ENCODE measurements around the gene CLDN10. TPM values are rescaled to one million over a fixed set of nuclear protein-coding genes. Genes with fewer than 3 reads are reported as not detected.

CLDN10 gene
- total and polyA plus RNA-seq, 10 donors, result 0.08 to 0.52 (median 0.10) TPM; not detected in 5

- no peaks in the 10 kb centered on the region for H3K4me1 ChIP-seq
- TF ChIP-seq POLR2A (IDR thresholded peaks at IDR 0.05) (no peak), CTCF (IDR thresholded peaks at IDR 0.05 in 8 of 11, conservative IDR thresholded peaks at IDR 0.05 in 3 of 11) (no peak), POLR2AphosphoS5 (IDR thresholded peaks at IDR 0.05) (no peak)
- no peak for DNase-seq
- peaks cover 0 to 5% (median 0%) of the 10 kb centered on the region in 7 donors for H3K27me3 ChIP-seq (replicated peaks in 1 of 7)
- 62 to 68% (median 67%) methylated on average over 1 of the region's 1 CpG for WGBS, 5 donors
- no peaks in the 10 kb centered on the region for H3K36me3 ChIP-seq
- no peak overlapping the region for H3K27ac ChIP-seq
- H3K9me3 ChIP-seq, result no peaks in the 10 kb centered on the region
- no peak overlapping the region for H3K4me3 ChIP-seq
- intact Hi-C loops (cut with DNase I; ENCODE audit: low total_unique reads), result no loop called here
Measured at GRCh38 chr13:95607366-95607765, 54.8 kb downstream of the CLDN10 start.

DNA sequence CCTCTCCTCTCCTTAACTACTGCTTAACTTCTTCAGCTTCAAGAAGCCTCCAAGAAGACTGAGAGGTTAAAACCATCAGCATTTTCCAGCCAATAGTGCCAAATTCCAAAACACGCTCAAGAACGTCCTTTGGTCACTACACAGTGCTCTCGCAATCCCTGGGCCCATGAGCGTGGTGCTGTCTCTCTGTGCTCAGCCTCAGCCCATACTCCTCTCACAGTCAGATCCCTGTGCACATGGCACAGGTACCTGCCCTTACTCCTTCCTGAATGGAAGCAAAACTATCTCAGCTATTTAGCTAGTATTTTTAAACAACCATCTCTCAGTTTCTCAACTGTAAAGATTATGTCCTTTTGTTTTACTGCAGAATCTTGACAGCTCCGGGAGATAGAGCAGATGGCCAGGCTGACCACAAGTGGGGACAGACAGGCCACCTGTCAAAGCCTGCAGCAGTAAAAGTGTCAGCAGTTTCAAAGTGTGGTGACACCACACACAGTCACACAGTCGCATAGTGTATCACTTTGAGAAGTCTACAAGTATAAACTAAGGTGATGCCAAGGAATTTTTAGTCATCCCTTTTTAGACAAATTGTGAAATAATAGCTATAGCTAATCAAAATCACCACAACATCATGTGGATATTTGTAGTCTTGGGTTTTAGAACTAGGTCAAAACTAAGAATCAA is 56.3 kb downstream of the CLDN10 start:
- no peak for TF ChIP-seq CTCF (IDR thresholded peaks at IDR 0.05 in 8 of 11, conservative IDR thresholded peaks at IDR 0.05 in 3 of 11)
- TF ChIP-seq POLR2AphosphoS5 (IDR thresholded peaks at IDR 0.05), result no peak
- no peak for TF ChIP-seq POLR2A (IDR thresholded peaks at IDR 0.05)
- Histone ChIP-seq H3K4me3 (no peak overlapping the region), H3K27ac (no peak overlapping the region), H3K36me3 (no peaks in the 10 kb centered on the region), H3K4me1 (no peaks in the 10 kb centered on the region), H3K27me3 (replicated peaks in 1 of 7) (peaks cover 0 to 1% (median 0%) of the 10 kb centered on the region in 7 donors), H3K9me3 (no peaks in the 10 kb centered on the region)
- intact Hi-C loops (cut with DNase I; ENCODE audit: low total_unique reads), result no loop called here
- no peak for DNase-seq
- 66 to 76% (median 71%) methylated on average over 6 of the region's 6 CpGs for WGBS, 5 donors

- no peak for TF ChIP-seq CTCF (IDR thresholded peaks at IDR 0.05 in 8 of 11, conservative IDR thresholded peaks at IDR 0.05 in 3 of 11)
- no peak for TF ChIP-seq POLR2A (IDR thresholded peaks at IDR 0.05)
- TF ChIP-seq POLR2AphosphoS5 (IDR thresholded peaks at IDR 0.05), result no peak
- Histone ChIP-seq H3K4me3 (no peak overlapping the region), H3K4me1 (no peaks in the 10 kb centered on the region), H3K9me3 (no peaks in the 10 kb centered on the region), H3K36me3 (no peaks in the 10 kb centered on the region), H3K27me3 (replicated peaks in 1 of 7) (no peaks in the 10 kb centered on the region), H3K27ac (no peak overlapping the region)
- 84 to 94% (median 92%) methylated on average over 7 of the region's 7 CpGs for WGBS, 5 donors
- intact Hi-C loops (cut with DNase I; ENCODE audit: low total_unique reads), result no loop called here
- no peak for DNase-seq
Measured at GRCh38 chr13:95614641-95615245, 62.2 kb downstream of the CLDN10 start.

- no peak overlapping the region for H3K4me3 ChIP-seq
- no peak for TF ChIP-seq CTCF (IDR thresholded peaks at IDR 0.05 in 8 of 11, conservative IDR thresholded peaks at IDR 0.05 in 3 of 11)
- no peak for TF ChIP-seq POLR2AphosphoS5 (IDR thresholded peaks at IDR 0.05)
- no peak for TF ChIP-seq POLR2A (IDR thresholded peaks at IDR 0.05)
- H3K27me3 ChIP-seq (replicated peaks in 1 of 7), result no peaks in the 10 kb centered on the region
- no peaks in the 10 kb centered on the region for H3K36me3 ChIP-seq
- no peaks in the 10 kb centered on the region for H3K9me3 ChIP-seq
- DNase-seq, result no peak
- WGBS, 5 donors, result 86 to 94% (median 91%) methylated on average over 3 of the region's 3 CpGs
- H3K4me1 ChIP-seq, result no peaks in the 10 kb centered on the region
- no peak overlapping the region for H3K27ac ChIP-seq
- intact Hi-C loops (cut with DNase I; ENCODE audit: low total_unique reads), result no loop called here
Measured at GRCh38 chr13:95615539-95615938, 63.0 kb downstream of the CLDN10 start.
